ENCODE data around the gene ZNF785. TPM values are rescaled to one million over a fixed set of nuclear protein-coding genes. Genes with fewer than 3 reads are reported as not detected.

Gene ZNF785
- total RNA-seq, 2 experiments from 2014 or later: 12.9 to 13.3 TPM

DNA sequence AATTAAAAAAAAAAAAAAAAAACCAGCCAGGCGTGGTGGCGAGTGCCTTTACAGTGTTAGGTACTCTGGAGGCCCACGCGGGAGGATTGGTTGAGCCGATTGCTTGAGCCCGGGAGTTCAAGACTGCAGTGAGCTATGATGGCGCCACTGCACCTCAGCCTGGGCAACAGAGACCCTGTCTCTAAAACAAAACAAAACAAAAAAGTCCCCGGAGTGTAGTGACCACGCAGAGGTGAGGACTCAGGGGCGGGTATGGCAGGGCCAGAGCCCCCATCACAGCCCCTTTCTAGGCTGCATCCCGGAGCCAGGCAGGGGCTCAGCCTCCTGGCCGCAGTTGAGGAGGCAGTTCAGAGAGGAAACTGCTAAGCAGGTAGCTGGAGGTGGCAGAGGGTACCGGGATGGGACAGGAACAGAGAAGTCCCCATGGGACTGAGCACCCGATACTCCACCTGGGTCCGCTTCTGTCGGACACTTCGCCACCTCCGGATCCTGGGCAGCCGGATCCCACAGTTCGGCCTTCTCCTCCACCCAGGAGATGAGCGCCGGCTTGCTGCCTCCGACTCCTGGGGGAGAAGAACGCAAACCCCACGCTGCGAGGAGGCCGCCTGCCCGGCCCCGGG is 51.6 kb downstream of the ZNF785 start:
- DNase-seq: peak; percentile 43
- Mint-ChIP-seq H3K27me3 (no peaks in the 10 kb centered on the region), H3K9me3 (no peaks in the 10 kb centered on the region), H3K27ac (peak overlapping the region; percentile 97), H3K36me3 (ENCODE audit: low read depth) (peaks cover 38% of the 10 kb centered on the region), H3K4me3 (peak overlapping the region; percentile 87), H3K4me1 (peaks cover 51% of the 10 kb centered on the region)
- POLR2A ChIA-PET: interaction anchor here (0.9 to 4.9 kb wide), 22 partner anchors 9 to 214 kb away, joined by 3 to 189 read pairs (median 16); partner anchors contain the start of genes FBRS, ITGAL, PHKG2 and ZNF48
- CTCF ChIA-PET: interaction anchor here (0.6 to 4.1 kb wide), 12 partner anchors 10 to 160 kb away, joined by 3 to 90 read pairs (median 7); partner anchors contain the start of genes DCTPP1, ZNF689 and ZNF764

- Mint-ChIP-seq H3K9me3 (no peaks in the 10 kb centered on the region), H3K4me1 (peaks cover 56% of the 10 kb centered on the region)
Observed at GRCh38 chr16:30533146-30533522, 52.4 kb downstream of the ZNF785 start.

GRCh38 chr16:30532285-30533145 is 53.0 kb downstream of the ZNF785 start:
- H3K27me3 Mint-ChIP-seq: no peaks in the 10 kb centered on the region
- H3K36me3 Mint-ChIP-seq (ENCODE audit: low read depth): peaks cover 34% of the 10 kb centered on the region
- ChIA-PET POLR2A (interaction anchor here (0.9 to 4.9 kb wide), 5 partner anchors 10 to 34 kb away, joined by 3 to 189 read pairs (median 53); partner anchors contain the start of gene ZNF764), CTCF (no interaction called here)
- H3K9me3 Mint-ChIP-seq: no peaks in the 10 kb centered on the region
- no peak for DNase-seq
- peak overlapping the region; percentile 54 for H3K27ac Mint-ChIP-seq
- H3K4me1 Mint-ChIP-seq: peaks cover 58% of the 10 kb centered on the region
- peak overlapping the region; percentile 87 for H3K4me3 Mint-ChIP-seq

More at GRCh38 chr16:30533146-30533522, 52.4 kb downstream of the ZNF785 start:
- ChIA-PET POLR2A (interaction anchor here (1.2 to 4.9 kb wide), 10 partner anchors 10 to 96 kb away, joined by 3 to 189 read pairs (median 36); partner anchors contain the start of genes ZNF688, ZNF764 and ZNF785), CTCF (interaction anchor here (0.6 to 4.1 kb wide), 6 partner anchors 19 to 82 kb away, joined by 4 to 90 read pairs (median 12); partner anchors contain the start of gene ZNF764)
- H3K36me3 Mint-ChIP-seq (ENCODE audit: low read depth): peaks cover 38% of the 10 kb centered on the region
- H3K27me3 Mint-ChIP-seq: no peaks in the 10 kb centered on the region
- no peak for DNase-seq
- H3K27ac Mint-ChIP-seq: peak overlapping the region; percentile 54
- peak overlapping the region; percentile 87 for H3K4me3 Mint-ChIP-seq

Other genes with a start within 250 kb of the ZNF785 start
- gene CD2BP2, start 230.4 kb downstream of the ZNF785 start, total RNA-seq: 10 to 100 TPM; 75.6 to 75.9 TPM
- gene TBC1D10B, start 215.2 kb downstream of the ZNF785 start, total RNA-seq: 10 to 100 TPM; 69.2 TPM
- 1 to 10 TPM in 1 of 2 experiments, not detected in 1; 1.2 TPM for gene MYL11, start 210.9 kb downstream of the ZNF785 start, total RNA-seq
- 100 to 1,000 TPM; 343 to 354 TPM for gene SEPTIN1, start 203.1 kb downstream of the ZNF785 start, total RNA-seq
- 10 to 100 TPM; 14.2 to 14.5 TPM for gene ZNF48, start 190.3 kb downstream of the ZNF785 start, total RNA-seq
- gene ZNF771, start 178.1 kb downstream of the ZNF785 start, total RNA-seq: 1 to 10 TPM; 4.2 to 4.5 TPM
- gene DCTPP1, start 155.7 kb downstream of the ZNF785 start, total RNA-seq: 10 to 100 TPM; 51.3 to 51.4 TPM
- gene SEPHS2, start 139.8 kb downstream of the ZNF785 start, total RNA-seq: 10 to 100 TPM; 56.3 to 57.8 TPM
- 100 to 1,000 TPM; 583 to 586 TPM for gene ITGAL, start 113.0 kb downstream of the ZNF785 start, total RNA-seq
- 1 to 10 TPM; 5.9 to 6.0 TPM for gene ZNF768, start 59.1 kb downstream of the ZNF785 start, total RNA-seq
- 10 to 100 TPM; 10.6 to 10.7 TPM for gene ZNF747, start 50.8 kb downstream of the ZNF785 start, total RNA-seq
- 10 to 100 TPM; 16.0 to 16.8 TPM for gene ZNF764, start 27.3 kb downstream of the ZNF785 start, total RNA-seq
- 10 to 100 TPM; 19.2 to 22.8 TPM for gene ZNF688, start 14.0 kb downstream of the ZNF785 start, total RNA-seq
- 10 to 100 TPM in 1 of 2 experiments, 1 to 10 TPM in 1; 9.9 to 11.7 TPM for gene ZNF689, start 24.7 kb upstream of the ZNF785 start, total RNA-seq
- gene PRR14, start 65.3 kb upstream of the ZNF785 start, total RNA-seq: 10 to 100 TPM; 78.4 to 86.1 TPM
- gene FBRS, start 72.7 kb upstream of the ZNF785 start, total RNA-seq: 100 to 1,000 TPM; 106 to 107 TPM
- gene SRCAP, start 113.5 kb upstream of the ZNF785 start, total RNA-seq: 10 to 100 TPM; 63.2 to 65.0 TPM
- 10 to 100 TPM; 34.5 to 38.6 TPM for gene PHKG2, start 162.7 kb upstream of the ZNF785 start, total RNA-seq
- 1 to 10 TPM; 3.1 to 4.1 TPM for gene CFAP119, start 176.4 kb upstream of the ZNF785 start, total RNA-seq
- 10 to 100 TPM; 96.1 to 96.2 TPM for gene RNF40, start 176.6 kb upstream of the ZNF785 start, total RNA-seq
- 1 to 10 TPM; 1.0 to 1.2 TPM for gene ZNF629, start 201.5 kb upstream of the ZNF785 start, total RNA-seq